Fibroblast of pulmonary artery (primary cell): ENCODE measurements around the gene OPN5.
A peak's percentile ranks its signal among the peaks of the same experiment; 100 is the strongest.

ENCODE experiments used
- DNase-seq: peaks from one replicate; pipeline ENCODE4 v3.0.0-alpha.2; 2010; ENCODE audit warnings: low read depth
- H3K4me3 ChIP-seq: replicated peaks from 2 replicates; pipeline ENCODE4 v1.5.1; 2011; ENCODE audit warnings: low read depth, mild to moderate bottlenecking, control low read depth, low read length, moderate library complexity
- CTCF ChIP-seq: IDR thresholded peaks from 2 replicates; pipeline ENCODE4 v1.5.1; 2011; ENCODE audit warnings: mild to moderate bottlenecking, control low read depth, low read length, inconsistent platforms; ENCODE audit errors: missing control alignments

The OPN5 gene

GRCh38 chr6:47781732-47782131, at the start of gene OPN5:
OPN5 (plus strand) TSS chr6:47782032; CDS start chr6:47782067, 35 bp downstream.
- H3K4me3 ChIP-seq = no peak within 1 kb of the TSS
- TF ChIP-seq CTCF = no peak

GRCh38 chr6:47733879-47734558, 47.8 kb upstream of the OPN5 start:
- peak; percentile 21 for DNase-seq
- peak; percentile 24 for TF ChIP-seq CTCF
- no peak overlapping the region for H3K4me3 ChIP-seq

More at GRCh38 chr6:47781732-47782131, at the start of gene OPN5:
- DNase-seq = no peak

GRCh38 chr6:47734831-47735481, 46.9 kb upstream of the OPN5 start:
- no peak for TF ChIP-seq CTCF
- H3K4me3 ChIP-seq = no peak overlapping the region
- DNase-seq = no peak

GRCh38 chr6:47736083-47736700, 45.6 kb upstream of the OPN5 start:
- no peak overlapping the region for H3K4me3 ChIP-seq
- TF ChIP-seq CTCF = no peak
- peak; percentile 26 for DNase-seq

GRCh38 chr6:47737406-47737805, 44.4 kb upstream of the OPN5 start:
- H3K4me3 ChIP-seq = no peak overlapping the region
- TF ChIP-seq CTCF = no peak
- no peak for DNase-seq

- no peak for TF ChIP-seq CTCF
- no peak overlapping the region for H3K4me3 ChIP-seq
- DNase-seq = no peak
These were observed 41.1 kb upstream of the OPN5 start for GRCh38 chr6:47740714-47741113.

GRCh38 chr6:47741807-47742206, 40.0 kb upstream of the OPN5 start:
- no peak overlapping the region for H3K4me3 ChIP-seq
- TF ChIP-seq CTCF = no peak
- peak; percentile 30 for DNase-seq
